Left forelimb (tissue), 1 donor: ENCODE data around the gene FBXO9.
"Not testable (repeated sequence)": the region's sequence is repeated elsewhere in the genome, so short reads cannot be mapped to it uniquely, and the experiment has no call there.

Source experiments
- DNase-seq: peaks from one replicate; pipeline ENCODE4 v3.0.0-alpha.2; 2018; ENCODE audit warnings: low spot score

Gene FBXO9

GRCh38 chr6:53048431-53049195 lies 16.6 kb upstream of the FBXO9 start:
- DNase-seq = no peak

- no peak for DNase-seq
Observed at GRCh38 chr6:53049415-53049814, 15.8 kb upstream of the FBXO9 start.

- DNase-seq = not testable (repeated sequence)
Observed at GRCh38 chr6:53052152-53052551, 13.1 kb upstream of the FBXO9 start.

GRCh38 chr6:53054532-53054931 lies 10.7 kb upstream of the FBXO9 start:
- DNase-seq = no peak

GRCh38 chr6:53055873-53056272 lies 9.3 kb upstream of the FBXO9 start:
- DNase-seq = no peak

GRCh38 chr6:53056273-53056672 lies 8.9 kb upstream of the FBXO9 start:
- no peak for DNase-seq

- DNase-seq = no peak
Observed at GRCh38 chr6:53058388-53059195, 6.6 kb upstream of the FBXO9 start.

- DNase-seq = no peak
Observed at GRCh38 chr6:53059648-53060589, 5.3 kb upstream of the FBXO9 start.

- no peak for DNase-seq
Observed at GRCh38 chr6:53062169-53062539, 3.0 kb upstream of the FBXO9 start.

- DNase-seq = not testable (repeated sequence)
Observed at GRCh38 chr6:53064255-53064654, 949 bp upstream of the FBXO9 start.

- DNase-seq = peak; percentile 95
Observed at GRCh38 chr6:53064726-53065265, 408 bp upstream of the FBXO9 start.

- peak; percentile 72 for DNase-seq
Observed at GRCh38 chr6:53066077-53066417, 843 bp downstream of the FBXO9 start.

- DNase-seq = no peak
Observed at GRCh38 chr6:53066874-53067706, 1.9 kb downstream of the FBXO9 start.

- DNase-seq = no peak
Observed at GRCh38 chr6:53067849-53068361, 2.7 kb downstream of the FBXO9 start.

GRCh38 chr6:53069427-53069826 lies 4.2 kb downstream of the FBXO9 start:
- no peak for DNase-seq

GRCh38 chr6:53070806-53071205 lies 5.6 kb downstream of the FBXO9 start:
- DNase-seq = no peak

- DNase-seq = no peak
Observed at GRCh38 chr6:53074347-53074746, 9.1 kb downstream of the FBXO9 start.

GRCh38 chr6:53080813-53081212 lies 15.6 kb downstream of the FBXO9 start:
- no peak for DNase-seq

- DNase-seq = no peak
Observed at GRCh38 chr6:53086302-53086701, 21.1 kb downstream of the FBXO9 start.

- DNase-seq = no peak
Observed at GRCh38 chr6:53089948-53090347, 24.7 kb downstream of the FBXO9 start.

- DNase-seq = no peak
Observed at GRCh38 chr6:53090576-53090975, 25.4 kb downstream of the FBXO9 start.
